Thoracic aorta (tissue), 2 donors: ENCODE results near the gene ANO4. TPM values are rescaled to one million over a fixed set of nuclear protein-coding genes. Genes with fewer than 3 reads are reported as not detected.

Source experiments
- ATAC-seq: fragments of 150-250 bp; one replicate; pipeline ENCODE4 v1.8.0; 2017; ENCODE audit warnings: low read depth; ENCODE audit not compliant: insufficient number of reproducible peaks, low FRiP score
- DNase-seq: peaks from one replicate; pipeline ENCODE4 v3.0.0-alpha.2; 2020; ENCODE audit warnings: low spot score
- H3K27ac ChIP-seq, 2 donors: fragments of 200-600 bp; sonication (generic); 1 replicate in 1 of 2; 2 replicates in 1 of 2; pipeline ENCODE4 v1.5.1; 2016; ENCODE audit warnings: mild to moderate bottlenecking in 2 of 2, moderate library complexity in 2 of 2
- H3K27me3 ChIP-seq: fragments of 200-600 bp; sonication (generic); replicated peaks from 2 replicates; pipeline ENCODE4 v1.6.0; 2016; ENCODE audit warnings: mild to moderate bottlenecking; ENCODE audit not compliant: insufficient read depth
- H3K36me3 ChIP-seq: fragments of 200-600 bp; sonication (generic); one replicate; pipeline ENCODE4 v1.5.1; 2016
- H3K4me1 ChIP-seq, 2 donors: fragments of 200-600 bp; sonication (generic); 1 replicate in 1 of 2; 2 replicates in 1 of 2; pipeline versions ENCODE4 v1.5.1 to v1.6.0; 2016; ENCODE audit warnings: low read depth in 2 of 2, mild to moderate bottlenecking in 1 of 2; ENCODE audit not compliant: control insufficient read depth in 1 of 2
- H3K4me3 ChIP-seq: fragments of 200-600 bp; sonication (generic); 2 replicates; pipeline ENCODE4 v1.5.1; 2016; ENCODE audit warnings: mild to moderate bottlenecking
- H3K9me3 ChIP-seq: fragments of 200-600 bp; sonication (generic); 2 replicates; pipeline ENCODE4 v1.5.1; 2016
- CTCF ChIP-seq: fragments of 200-600 bp; sonication (generic); IDR thresholded peaks from one replicate; pipeline ENCODE4 v1.5.1; 2019; ENCODE audit warnings: antibody characterized with exemption
- total RNA-seq, 2 donors: library from RNA; depleted of rRNA; stranded (reverse); fragments of >200 nt; gene quantifications; one replicate each; pipeline versions ENCODE4 v1.1.0 to v1.2.3, GENCODE V29; 2016

ANO4 gene
- total RNA-seq, 2 donors from 2014 or later: not detected

GRCh38 chr12:100796621-100797020 is 2.0 kb downstream of the ANO4 start:
- Histone ChIP-seq H3K27me3 (no peaks in the 10 kb centered on the region), H3K36me3 (no peaks in the 10 kb centered on the region), H3K27ac (no peak overlapping the region), H3K4me1 (no peaks in the 10 kb centered on the region), H3K9me3 (no peaks in the 10 kb centered on the region), H3K4me3 (no peak overlapping the region)
- no peak for TF ChIP-seq CTCF
- ATAC-seq (no peak), DNase-seq (no peak)

- Histone ChIP-seq H3K36me3 (no peaks in the 10 kb centered on the region), H3K27me3 (no peaks in the 10 kb centered on the region), H3K4me3 (no peak overlapping the region), H3K4me1 (no peaks in the 10 kb centered on the region), H3K9me3 (no peaks in the 10 kb centered on the region), H3K27ac (no peak overlapping the region)
- DNase-seq: no peak
- no peak for TF ChIP-seq CTCF
- ATAC-seq: no peak
Measured at GRCh38 chr12:100797246-100797645, 2.7 kb downstream of the ANO4 start.

- no peaks in the 10 kb centered on the region for H3K4me1 ChIP-seq
- no peak for TF ChIP-seq CTCF
- no peaks in the 10 kb centered on the region for H3K9me3 ChIP-seq
- no peaks in the 10 kb centered on the region for H3K27me3 ChIP-seq
- ATAC-seq (no peak), DNase-seq (no peak)
- no peak overlapping the region for H3K4me3 ChIP-seq
- no peak overlapping the region for H3K27ac ChIP-seq
- H3K36me3 ChIP-seq: no peaks in the 10 kb centered on the region
Measured at GRCh38 chr12:100797786-100798185, 3.2 kb downstream of the ANO4 start.

GRCh38 chr12:100798286-100799160 is 3.9 kb downstream of the ANO4 start:
- Histone ChIP-seq H3K36me3 (no peaks in the 10 kb centered on the region), H3K9me3 (no peaks in the 10 kb centered on the region), H3K27me3 (no peaks in the 10 kb centered on the region), H3K4me1 (no peaks in the 10 kb centered on the region), H3K4me3 (no peak overlapping the region), H3K27ac (no peak overlapping the region)
- TF ChIP-seq CTCF: no peak
- ATAC-seq (no peak), DNase-seq (no peak)

GRCh38 chr12:100799770-100800169 is 5.2 kb downstream of the ANO4 start:
- Histone ChIP-seq H3K4me1 (no peaks in the 10 kb centered on the region), H3K4me3 (no peak overlapping the region), H3K9me3 (no peaks in the 10 kb centered on the region), H3K36me3 (no peaks in the 10 kb centered on the region), H3K27ac (no peak overlapping the region), H3K27me3 (no peaks in the 10 kb centered on the region)
- DNase-seq (no peak), ATAC-seq (no peak)
- no peak for TF ChIP-seq CTCF
